HEK293 (cell line): ENCODE data around the gene RSPH10B.
"Not testable (repeated sequence)": the region's sequence is repeated elsewhere in the genome, so short reads cannot be mapped to it uniquely, and the experiment has no call there.

ENCODE experiments used
- CTCF ChIP-seq: fragments of 450-650 bp; formaldehyde crosslinking; IDR thresholded peaks from 2 replicates; pipeline ENCODE4 v1.5.1; 2016; ENCODE audit warnings: missing biosample characterization, missing genetic modification characterization
- ZNF426 ChIP-seq: fragments of 450-650 bp; formaldehyde crosslinking; IDR thresholded peaks from 2 replicates; pipeline ENCODE4 v1.5.1; 2017; ENCODE audit warnings: missing biosample characterization, missing genetic modification characterization, mild to moderate bottlenecking, inconsistent platforms, moderate library complexity
- ZNF768 ChIP-seq: fragments of 450-650 bp; formaldehyde crosslinking; IDR thresholded peaks from 2 replicates; pipeline ENCODE4 v1.5.1; 2018; ENCODE audit warnings: missing biosample characterization, mild to moderate bottlenecking, missing genetic modification characterization
- ZNF830 ChIP-seq: fragments of 450-650 bp; IDR thresholded peaks from 2 replicates; pipeline ENCODE4 v1.5.0; 2018; ENCODE audit warnings: missing biosample characterization, missing genetic modification characterization, low read depth, mild to moderate bottlenecking, moderate library complexity

- not testable (repeated sequence) for TF ChIP-seq ZNF768 (tag by site-specific recombination); ZNF830; ZNF426 (tag by site-specific recombination); CTCF
Measured at GRCh38 chr7:5888021-5888420, 82.5 kb downstream of the RSPH10B start.
